Erythroblast (primary cell): ENCODE results near the gene TRPC6.

Experiments
- DNase-seq, 2 experiments: peaks; one replicate each; lab custom pipeline; 2025; lab: John Stamatoyannopoulos, UW
- GATA1 ChIP-seq: IDR thresholded peaks from 2 replicates; pipeline ENCODE4 v1.6.1; 2011; ENCODE audit warnings: low read depth, mild to moderate bottlenecking, control low read depth, low read length, moderate library complexity
- POLR2A ChIP-seq: IDR thresholded peaks from 2 replicates; pipeline ENCODE4 v1.6.1; 2011; ENCODE audit warnings: mild to moderate bottlenecking, low read length

The TRPC6 gene

DNA sequence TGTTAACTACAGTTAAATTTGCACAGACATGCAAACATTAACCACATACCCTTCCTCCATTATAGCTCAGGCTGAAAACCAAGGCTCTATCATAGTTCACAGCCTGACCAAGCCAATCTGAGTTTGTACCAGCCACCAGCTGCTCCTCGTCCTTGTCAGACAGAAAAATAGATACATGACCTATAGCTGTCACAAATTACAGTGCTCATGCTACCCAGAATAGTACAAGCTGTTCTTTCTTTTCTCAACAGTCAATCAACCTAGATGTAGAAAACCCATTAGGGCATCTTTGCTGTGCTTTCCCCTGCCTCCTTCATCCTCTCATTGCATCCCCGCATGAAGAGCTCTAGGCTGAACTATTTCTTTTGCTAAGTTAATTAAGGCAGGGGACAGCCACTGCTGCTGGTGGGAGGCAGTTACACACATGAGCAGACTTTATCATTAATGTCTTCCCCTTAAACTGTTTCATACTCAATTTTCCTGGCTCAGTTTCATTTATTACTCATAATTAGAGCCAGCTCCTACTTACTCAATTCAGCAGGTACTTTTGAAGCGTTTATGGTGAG lies 148.3 kb downstream of the TRPC6 start:
- TF ChIP-seq GATA1 = no peak
- TF ChIP-seq POLR2A = no peak

DNA sequence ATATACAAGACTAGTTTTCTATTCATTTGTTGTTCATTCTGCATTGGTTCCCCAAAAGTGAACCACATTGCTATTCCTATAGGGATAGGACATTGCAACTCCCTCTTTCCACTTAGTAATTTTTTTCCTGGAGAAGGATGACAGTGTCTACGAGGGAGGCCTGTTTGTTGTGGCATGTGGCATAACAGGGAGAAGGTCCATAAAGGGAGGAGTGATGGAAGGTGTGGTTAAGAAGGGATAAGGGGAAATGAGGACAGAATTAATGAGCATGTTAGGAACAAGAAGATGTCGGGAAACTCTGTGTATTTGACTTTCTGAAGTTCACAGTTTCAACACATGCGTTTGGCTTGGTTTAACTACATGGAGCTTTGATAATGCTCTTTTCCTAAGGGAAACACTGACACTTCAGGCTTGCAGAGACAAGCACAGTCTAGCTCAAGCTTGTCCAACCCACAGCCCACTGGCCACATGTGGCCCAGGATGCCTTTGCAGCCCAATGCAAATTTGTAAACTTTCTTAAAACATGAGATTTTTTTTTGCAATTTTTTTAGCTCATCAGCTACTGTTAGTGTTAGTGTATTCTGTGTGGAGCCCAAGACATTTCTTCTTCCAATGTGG lies 149.7 kb downstream of the TRPC6 start:
- no peak for DNase-seq
- TF ChIP-seq GATA1 = no peak
- no peak for TF ChIP-seq POLR2A

More for the DNA sequence above, 148.3 kb downstream of the TRPC6 start:
- no peak for DNase-seq

- no peak for DNase-seq
- TF ChIP-seq POLR2A = no peak
- TF ChIP-seq GATA1 = no peak
Measured at GRCh38 chr11:101433151-101433550, 150.7 kb downstream of the TRPC6 start.

DNA sequence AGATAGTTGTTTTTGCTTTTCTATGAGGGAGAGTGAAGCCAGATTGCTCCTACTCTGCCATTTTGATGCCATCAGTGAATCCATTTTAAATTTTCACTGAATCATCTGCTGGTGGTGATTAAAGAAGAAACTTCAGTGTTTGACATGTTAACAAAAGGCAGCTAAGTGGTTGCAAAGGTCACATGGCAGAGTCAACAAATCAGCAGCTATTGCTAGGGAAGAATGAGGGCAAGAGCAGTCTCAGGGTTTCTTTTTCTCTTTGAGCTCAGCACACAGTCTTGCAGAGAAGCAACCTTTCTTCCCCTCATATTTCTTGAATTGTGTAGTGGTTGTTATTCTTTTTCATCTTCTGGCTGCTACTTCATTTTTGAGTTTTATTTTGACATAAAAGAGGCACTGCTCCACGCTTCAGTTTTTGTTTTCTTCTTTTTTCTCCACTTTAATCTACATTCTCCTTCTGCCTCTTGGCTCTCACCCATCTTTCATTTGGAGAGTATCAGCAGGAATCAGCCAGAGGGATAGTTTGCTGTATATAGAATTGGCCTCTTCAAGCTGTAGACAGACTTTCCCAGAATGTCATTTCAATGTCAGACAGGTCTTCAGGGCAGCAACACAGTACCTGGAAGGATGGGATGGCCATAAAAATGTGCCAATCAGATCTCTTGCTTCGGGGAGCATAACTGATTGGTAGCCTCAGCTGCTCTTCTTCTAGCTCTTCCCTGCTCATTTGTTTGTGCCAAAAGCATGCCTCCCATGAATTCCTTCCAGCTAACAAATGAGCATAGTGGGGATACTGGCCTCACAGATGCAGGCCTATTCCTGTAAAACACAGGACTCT lies 153.9 kb downstream of the TRPC6 start:
- no peak for DNase-seq
- TF ChIP-seq POLR2A = no peak
- no peak for TF ChIP-seq GATA1

- DNase-seq = peak; percentile 4 to 14
Measured at GRCh38 chr11:101428918-101429317, 154.9 kb downstream of the TRPC6 start.

GRCh38 chr11:101407324-101407723 lies 176.5 kb downstream of the TRPC6 start:
- TF ChIP-seq POLR2A (no peak), GATA1 (no peak)
- no peak for DNase-seq

More at GRCh38 chr11:101428918-101429317, 154.9 kb downstream of the TRPC6 start:
- TF ChIP-seq POLR2A (no peak), GATA1 (no peak)
